HepG2 (cell line): Measurements from ENCODE around the gene MMP28. TPM values are rescaled to one million over a fixed set of nuclear protein-coding genes. Genes with fewer than 3 reads are reported as not detected.
A peak's percentile ranks its signal among the peaks of the same experiment; 100 is the strongest.

Experiments used
- ARNT ChIP-seq: fragments of 450-650 bp; IDR thresholded peaks from 2 replicates; pipeline ENCODE4 v1.6.1; 2017
- FOXK1 ChIP-seq: sonication (generic); formaldehyde crosslinking; IDR thresholded peaks from 2 replicates; pipeline ENCODE4 v1.4.0; 2020; ENCODE audit warnings: low read depth, missing genetic modification reagents, borderline replicate concordance
- MIER2 ChIP-seq: IDR thresholded peaks from 2 replicates; pipeline ENCODE4 v1.6.1; 2016; ENCODE audit warnings: missing biosample characterization, missing genetic modification reagents
- RELA ChIP-seq: sonication (generic); formaldehyde crosslinking; IDR thresholded peaks from 2 replicates; pipeline ENCODE4 v1.4.0; 2020; ENCODE audit warnings: missing genetic modification reagents
- RORA ChIP-seq: sonication (generic); formaldehyde crosslinking; IDR thresholded peaks from 2 replicates; pipeline ENCODE4 v1.5.0; 2020; ENCODE audit warnings: mild to moderate bottlenecking, missing genetic modification reagents, moderate library complexity
- SSRP1 ChIP-seq: IDR thresholded peaks from 2 replicates; pipeline ENCODE4 v1.6.1; 2016; ENCODE audit warnings: control low read depth
- TSC22D2 ChIP-seq: sonication (generic); formaldehyde crosslinking; IDR thresholded peaks from 2 replicates; pipeline ENCODE4 v1.5.1; 2020; ENCODE audit warnings: missing genetic modification reagents, mild to moderate bottlenecking, borderline replicate concordance
- ZNF292 ChIP-seq: sonication (generic); formaldehyde crosslinking; IDR thresholded peaks from 2 replicates; pipeline ENCODE4 v1.8.1; 2022; ENCODE audit warnings: mild to moderate bottlenecking, low read depth, missing genetic modification reagents, borderline replicate concordance
- ZNF350 ChIP-seq: sonication (generic); formaldehyde crosslinking; IDR thresholded peaks from 2 replicates; pipeline ENCODE4 v1.4.0; 2020; ENCODE audit warnings: mild to moderate bottlenecking, low read depth, missing genetic modification reagents, borderline replicate concordance
- ZNF367 ChIP-seq: sonication (generic); formaldehyde crosslinking; IDR thresholded peaks from 2 replicates; pipeline ENCODE4 v1.4.0; 2020; ENCODE audit warnings: missing genetic modification reagents, borderline replicate concordance
- ZNF574 ChIP-seq: sonication (generic); formaldehyde crosslinking; IDR thresholded peaks from 2 replicates; pipeline ENCODE4 v1.4.0; 2020; ENCODE audit warnings: missing genetic modification reagents
- ZNF878 ChIP-seq: sonication (generic); formaldehyde crosslinking; IDR thresholded peaks from 2 replicates; pipeline ENCODE4 v1.8.1; 2023; ENCODE audit warnings: mild to moderate bottlenecking, missing genetic modification reagents, moderate library complexity
- polyA plus RNA-seq, 8 experiments: library from polyadenylated mRNA; depleted of rRNA in 3 of 8; stranded (reverse) in 7 of 8; unstranded in 1 of 8; fragments of >200 nt; fragmentation: Illumina TruSeq in 4 of 8; extraction: Trizol in 4 of 8; gene quantifications; 2 replicates each; pipeline versions ENCODE4 v1.2.1 to v1.2.3, GENCODE V29; 2011 to 2016; ENCODE audit warnings: low read depth in 4 of 8, missing spikeins in 1 of 8, mixed read lengths in 1 of 8; ENCODE audit not compliant: insufficient read depth in 1 of 8
- total RNA-seq, 5 experiments: library from RNA; depleted of rRNA; stranded (reverse); fragments of >200 nt; fragmentation: Illumina TruSeq; extraction: Trizol; gene quantifications; 2 replicates each; pipeline ENCODE4 v1.2.3, GENCODE V29; 2016; ENCODE audit warnings: low read depth in 1 of 5
- TF ChIP-seq, protein P1 (sequence below): sonication (generic); formaldehyde crosslinking; IDR thresholded peaks from 2 replicates; pipeline ENCODE4 v1.4.0; 2020; ENCODE audit warnings: mild to moderate bottlenecking, missing genetic modification reagents
- TF ChIP-seq, protein P2 (sequence below): IDR thresholded peaks from 2 replicates; pipeline ENCODE4 v1.6.1; 2012; ENCODE audit warnings: inconsistent platforms
- TF ChIP-seq, protein P3 (sequence below): sonication (generic); formaldehyde crosslinking; IDR thresholded peaks from 2 replicates; pipeline ENCODE4 v1.4.0; 2020; ENCODE audit warnings: mild to moderate bottlenecking, missing genetic modification reagents, borderline replicate concordance
- TF ChIP-seq, protein P4 (sequence below): sonication (generic); formaldehyde crosslinking; IDR thresholded peaks from 2 replicates; pipeline ENCODE4 v1.4.0; 2020; ENCODE audit warnings: missing genetic modification reagents

MMP28 gene
- total and polyA plus RNA-seq, 2 of the 13 experiments (the other 11 are each of a cell fraction or from before 2014, with no cell fraction given): not detected

GRCh38 chr17:35764123-35764991 lies 31.1 kb downstream of the MMP28 start (continued):
- TF ChIP-seq, protein P1, sequence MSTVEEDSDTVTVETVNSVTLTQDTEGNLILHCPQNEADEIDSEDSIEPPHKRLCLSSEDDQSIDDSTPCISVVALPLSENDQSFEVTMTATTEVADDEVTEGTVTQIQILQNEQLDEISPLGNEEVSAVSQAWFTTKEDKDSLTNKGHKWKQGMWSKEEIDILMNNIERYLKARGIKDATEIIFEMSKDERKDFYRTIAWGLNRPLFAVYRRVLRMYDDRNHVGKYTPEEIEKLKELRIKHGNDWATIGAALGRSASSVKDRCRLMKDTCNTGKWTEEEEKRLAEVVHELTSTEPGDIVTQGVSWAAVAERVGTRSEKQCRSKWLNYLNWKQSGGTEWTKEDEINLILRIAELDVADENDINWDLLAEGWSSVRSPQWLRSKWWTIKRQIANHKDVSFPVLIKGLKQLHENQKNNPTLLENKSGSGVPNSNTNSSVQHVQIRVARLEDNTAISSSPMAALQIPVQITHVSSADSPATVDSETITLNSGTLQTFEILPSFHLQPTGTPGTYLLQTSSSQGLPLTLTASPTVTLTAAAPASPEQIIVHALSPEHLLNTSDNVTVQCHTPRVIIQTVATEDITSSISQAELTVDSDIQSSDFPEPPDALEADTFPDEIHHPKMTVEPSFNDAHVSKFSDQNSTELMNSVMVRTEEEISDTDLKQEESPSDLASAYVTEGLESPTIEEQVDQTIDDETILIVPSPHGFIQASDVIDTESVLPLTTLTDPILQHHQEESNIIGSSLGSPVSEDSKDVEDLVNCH (CRISPR knock-in tag): no peak
- peak; percentile 42; the same call in 1 of the 2 replicates for TF ChIP-seq ZNF367 (CRISPR knock-in tag)
- TF ChIP-seq, protein P2, sequence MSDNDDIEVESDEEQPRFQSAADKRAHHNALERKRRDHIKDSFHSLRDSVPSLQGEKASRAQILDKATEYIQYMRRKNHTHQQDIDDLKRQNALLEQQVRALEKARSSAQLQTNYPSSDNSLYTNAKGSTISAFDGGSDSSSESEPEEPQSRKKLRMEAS: peak; percentile 93
- no peak for TF ChIP-seq RORA (CRISPR knock-in tag)
- TF ChIP-seq ZNF574 (CRISPR knock-in tag): peak; percentile 96
- TF ChIP-seq FOXK1 (CRISPR knock-in tag): peak; percentile 44; the same call in 1 of the 2 replicates
- no peak for TF ChIP-seq SSRP1 (CRISPR knock-in tag)
- peak; percentile 53; the same call in 1 of the 2 replicates for TF ChIP-seq ZNF350
- TF ChIP-seq ZNF878: no peak; the same call in 1 of the 2 replicates
- TF ChIP-seq, protein P3, sequence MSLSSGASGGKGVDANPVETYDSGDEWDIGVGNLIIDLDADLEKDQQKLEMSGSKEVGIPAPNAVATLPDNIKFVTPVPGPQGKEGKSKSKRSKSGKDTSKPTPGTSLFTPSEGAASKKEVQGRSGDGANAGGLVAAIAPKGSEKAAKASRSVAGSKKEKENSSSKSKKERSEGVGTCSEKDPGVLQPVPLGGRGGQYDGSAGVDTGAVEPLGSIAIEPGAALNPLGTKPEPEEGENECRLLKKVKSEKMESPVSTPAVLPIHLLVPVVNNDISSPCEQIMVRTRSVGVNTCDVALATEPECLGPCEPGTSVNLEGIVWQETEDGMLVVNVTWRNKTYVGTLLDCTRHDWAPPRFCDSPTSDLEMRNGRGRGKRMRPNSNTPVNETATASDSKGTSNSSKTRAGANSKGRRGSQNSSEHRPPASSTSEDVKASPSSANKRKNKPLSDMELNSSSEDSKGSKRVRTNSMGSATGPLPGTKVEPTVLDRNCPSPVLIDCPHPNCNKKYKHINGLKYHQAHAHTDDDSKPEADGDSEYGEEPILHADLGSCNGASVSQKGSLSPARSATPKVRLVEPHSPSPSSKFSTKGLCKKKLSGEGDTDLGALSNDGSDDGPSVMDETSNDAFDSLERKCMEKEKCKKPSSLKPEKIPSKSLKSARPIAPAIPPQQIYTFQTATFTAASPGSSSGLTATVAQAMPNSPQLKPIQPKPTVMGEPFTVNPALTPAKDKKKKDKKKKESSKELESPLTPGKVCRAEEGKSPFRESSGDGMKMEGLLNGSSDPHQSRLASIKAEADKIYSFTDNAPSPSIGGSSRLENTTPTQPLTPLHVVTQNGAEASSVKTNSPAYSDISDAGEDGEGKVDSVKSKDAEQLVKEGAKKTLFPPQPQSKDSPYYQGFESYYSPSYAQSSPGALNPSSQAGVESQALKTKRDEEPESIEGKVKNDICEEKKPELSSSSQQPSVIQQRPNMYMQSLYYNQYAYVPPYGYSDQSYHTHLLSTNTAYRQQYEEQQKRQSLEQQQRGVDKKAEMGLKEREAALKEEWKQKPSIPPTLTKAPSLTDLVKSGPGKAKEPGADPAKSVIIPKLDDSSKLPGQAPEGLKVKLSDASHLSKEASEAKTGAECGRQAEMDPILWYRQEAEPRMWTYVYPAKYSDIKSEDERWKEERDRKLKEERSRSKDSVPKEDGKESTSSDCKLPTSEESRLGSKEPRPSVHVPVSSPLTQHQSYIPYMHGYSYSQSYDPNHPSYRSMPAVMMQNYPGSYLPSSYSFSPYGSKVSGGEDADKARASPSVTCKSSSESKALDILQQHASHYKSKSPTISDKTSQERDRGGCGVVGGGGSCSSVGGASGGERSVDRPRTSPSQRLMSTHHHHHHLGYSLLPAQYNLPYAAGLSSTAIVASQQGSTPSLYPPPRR: peak; percentile 63
- no peak for TF ChIP-seq ARNT
- no peak; the same call in 1 of the 2 replicates for TF ChIP-seq RELA (CRISPR knock-in tag)
- TF ChIP-seq, protein P4, sequence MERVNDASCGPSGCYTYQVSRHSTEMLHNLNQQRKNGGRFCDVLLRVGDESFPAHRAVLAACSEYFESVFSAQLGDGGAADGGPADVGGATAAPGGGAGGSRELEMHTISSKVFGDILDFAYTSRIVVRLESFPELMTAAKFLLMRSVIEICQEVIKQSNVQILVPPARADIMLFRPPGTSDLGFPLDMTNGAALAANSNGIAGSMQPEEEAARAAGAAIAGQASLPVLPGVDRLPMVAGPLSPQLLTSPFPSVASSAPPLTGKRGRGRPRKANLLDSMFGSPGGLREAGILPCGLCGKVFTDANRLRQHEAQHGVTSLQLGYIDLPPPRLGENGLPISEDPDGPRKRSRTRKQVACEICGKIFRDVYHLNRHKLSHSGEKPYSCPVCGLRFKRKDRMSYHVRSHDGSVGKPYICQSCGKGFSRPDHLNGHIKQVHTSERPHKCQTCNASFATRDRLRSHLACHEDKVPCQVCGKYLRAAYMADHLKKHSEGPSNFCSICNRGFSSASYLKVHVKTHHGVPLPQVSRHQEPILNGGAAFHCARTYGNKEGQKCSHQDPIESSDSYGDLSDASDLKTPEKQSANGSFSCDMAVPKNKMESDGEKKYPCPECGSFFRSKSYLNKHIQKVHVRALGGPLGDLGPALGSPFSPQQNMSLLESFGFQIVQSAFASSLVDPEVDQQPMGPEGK: peak; percentile 9; the same call in 1 of the 2 replicates
- 0 out of 2 replicates have a peak, but pooled peaks have one; percentile 72 for TF ChIP-seq TSC22D2 (CRISPR knock-in tag)
- no peak for TF ChIP-seq ZNF292 (CRISPR knock-in tag)
- peak; percentile 52; the same call in 1 of the 2 replicates for TF ChIP-seq MIER2 (CRISPR knock-in tag)
